ENCODE results near the gene APOBEC3B. TPM values are rescaled to one million over a fixed set of nuclear protein-coding genes. Genes with fewer than 3 reads are reported as not detected.
"Not testable (repeated sequence)": the region's sequence is repeated elsewhere in the genome, so short reads cannot be mapped to it uniquely, and the experiment has no call there.

Gene APOBEC3B
- total RNA-seq, 2 experiments from 2014 or later, result not detected

DNA sequence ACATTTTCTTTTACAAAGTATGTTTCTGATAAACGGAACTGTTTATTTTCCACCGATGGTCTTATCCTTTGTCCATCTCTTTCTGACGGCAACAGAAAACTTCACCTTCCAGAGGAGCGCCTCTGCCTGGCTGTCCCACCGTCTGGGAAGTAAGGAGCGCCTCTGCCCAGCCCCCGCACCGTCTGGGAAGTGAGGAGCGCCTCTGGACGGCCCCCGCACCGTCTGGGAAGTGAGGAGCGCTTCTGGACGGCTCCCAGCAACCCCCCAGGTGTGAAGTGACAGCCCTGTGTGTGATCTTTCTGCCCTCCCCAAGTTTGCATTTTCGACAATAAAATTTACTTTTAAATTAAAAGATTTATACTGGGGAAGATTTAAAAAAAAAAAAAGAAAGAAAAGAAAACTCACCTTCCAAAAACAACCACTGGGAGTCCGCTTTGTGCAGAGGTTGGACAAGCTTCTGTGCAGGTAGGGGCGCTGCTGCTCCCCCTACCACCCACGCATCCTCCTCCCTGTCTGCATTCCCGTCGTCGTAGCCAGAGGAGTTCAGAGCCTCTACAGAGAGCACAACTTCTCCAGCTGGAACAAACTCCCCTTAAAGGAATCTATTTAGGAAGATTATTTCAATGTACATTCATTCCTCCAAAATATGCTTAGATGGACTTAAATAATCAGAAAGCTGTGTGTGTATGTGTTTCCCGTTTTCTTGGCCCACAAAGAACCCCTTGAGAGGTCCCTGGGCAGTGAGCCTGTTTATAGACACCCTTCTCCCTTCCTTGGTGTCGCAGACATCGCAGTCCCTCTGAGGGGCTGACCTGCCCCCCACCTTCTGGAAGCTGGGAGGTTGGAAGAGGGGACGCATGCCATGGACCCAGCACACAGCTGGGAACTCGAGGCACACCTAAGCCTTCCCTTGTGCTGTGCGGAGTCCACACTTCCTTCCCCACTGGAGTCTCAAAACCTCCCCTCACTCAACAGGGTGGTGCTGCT lies 849 bp upstream of the APOBEC3B start:
- Histone ChIP-seq H3K4me3 (ENCODE audit: low read length) (peak overlapping the region; percentile 45), H3K9me3 (ENCODE audit: control insufficient read depth in 1 of 2, insufficient read depth in 1 of 2, low read length in 2 of 2) (peaks cover 0 to 18% of the 10 kb centered on the region in 2 experiments), H3K27me3 (ENCODE audit: control insufficient read depth in 1 of 2, insufficient read depth in 2 of 2, low read length in 2 of 2) (no peaks in the 10 kb centered on the region), H3K4me1 (ENCODE audit: insufficient read depth, low read length) (peaks cover 52% of the 10 kb centered on the region), H3K36me3 (ENCODE audit: insufficient read depth, low read length) (no peaks in the 10 kb centered on the region), H3K27ac (ENCODE audit: low read depth in 1 of 2, low read length in 2 of 2) (no peak overlapping the region)
- TF ChIP-seq, protein P1, sequence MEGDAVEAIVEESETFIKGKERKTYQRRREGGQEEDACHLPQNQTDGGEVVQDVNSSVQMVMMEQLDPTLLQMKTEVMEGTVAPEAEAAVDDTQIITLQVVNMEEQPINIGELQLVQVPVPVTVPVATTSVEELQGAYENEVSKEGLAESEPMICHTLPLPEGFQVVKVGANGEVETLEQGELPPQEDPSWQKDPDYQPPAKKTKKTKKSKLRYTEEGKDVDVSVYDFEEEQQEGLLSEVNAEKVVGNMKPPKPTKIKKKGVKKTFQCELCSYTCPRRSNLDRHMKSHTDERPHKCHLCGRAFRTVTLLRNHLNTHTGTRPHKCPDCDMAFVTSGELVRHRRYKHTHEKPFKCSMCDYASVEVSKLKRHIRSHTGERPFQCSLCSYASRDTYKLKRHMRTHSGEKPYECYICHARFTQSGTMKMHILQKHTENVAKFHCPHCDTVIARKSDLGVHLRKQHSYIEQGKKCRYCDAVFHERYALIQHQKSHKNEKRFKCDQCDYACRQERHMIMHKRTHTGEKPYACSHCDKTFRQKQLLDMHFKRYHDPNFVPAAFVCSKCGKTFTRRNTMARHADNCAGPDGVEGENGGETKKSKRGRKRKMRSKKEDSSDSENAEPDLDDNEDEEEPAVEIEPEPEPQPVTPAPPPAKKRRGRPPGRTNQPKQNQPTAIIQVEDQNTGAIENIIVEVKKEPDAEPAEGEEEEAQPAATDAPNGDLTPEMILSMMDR (IDR thresholded peaks at IDR 0.05), result peak; percentile 30
- DNase-seq (peak in 4 of 14 experiments; percentile 13 to 59 (median 30)), ATAC-seq (ENCODE audit: poor library complexity) (peak; percentile 2)
- intact Hi-C loops (cut with DNase I, micrococcal nuclease), result loop anchor here in 1 of 2 experiments (5.0 kb wide), 1 partner anchor 109 kb away; the partner anchor contains the start of gene CBX6
- CTCF ChIA-PET, result interaction anchor here (1.4 kb wide), 1 partner anchor 22 kb away, joined by 5 read pairs; no protein-coding TSS in a partner anchor
- Mint-ChIP-seq H3K27me3 (no peaks in the 10 kb centered on the region), H3K4me3 (peak overlapping the region; percentile 88), H3K36me3 (ENCODE audit: low read depth) (no peaks in the 10 kb centered on the region), H3K9me3 (no peaks in the 10 kb centered on the region), H3K4me1 (ENCODE audit: low read depth) (peaks cover 26% of the 10 kb centered on the region), H3K27ac (peak overlapping the region; percentile 64)
- POLR2A ChIA-PET, result interaction anchor here (1.1 kb wide), 1 partner anchor 110 kb away, joined by 3 read pairs; the partner anchor contains the start of gene CBX6

- H3K27me3 Mint-ChIP-seq, result no peaks in the 10 kb centered on the region
- H3K4me1 Mint-ChIP-seq (ENCODE audit: low read depth), result peaks cover 32% of the 10 kb centered on the region
- intact Hi-C loops (cut with DNase I, micrococcal nuclease), result loop anchor here in 1 of 2 experiments (5.0 kb wide), 1 partner anchor 112 kb away; the partner anchor contains the start of gene CBX6
- ATAC-seq (ENCODE audit: poor library complexity), result no peak
- ChIA-PET POLR2A (interaction anchor here (0.6 kb wide), 1 partner anchor 31 kb away, joined by 3 read pairs; no protein-coding TSS in a partner anchor), CTCF (interaction anchor here (1.1 to 1.6 kb wide), 2 partner anchors 10 to 19 kb away, joined by 4 to 5 read pairs; no protein-coding TSS in a partner anchor)
- peaks cover 0 to 18% of the 10 kb centered on the region in 2 experiments for H3K9me3 ChIP-seq (ENCODE audit: control insufficient read depth in 1 of 2, insufficient read depth in 1 of 2, low read length in 2 of 2)
- peaks cover 82% of the 10 kb centered on the region for H3K4me1 ChIP-seq (ENCODE audit: insufficient read depth, low read length)
- H3K27me3 ChIP-seq (ENCODE audit: control insufficient read depth in 1 of 2, insufficient read depth in 2 of 2, low read length in 2 of 2), result no peaks in the 10 kb centered on the region
- H3K36me3 Mint-ChIP-seq (ENCODE audit: low read depth), result no peaks in the 10 kb centered on the region
- no peak for DNase-seq
- TF ChIP-seq, protein P1 (IDR thresholded peaks at IDR 0.05), result no peak
- H3K27ac Mint-ChIP-seq, result no peak overlapping the region
- H3K4me3 ChIP-seq (ENCODE audit: low read length), result no peak overlapping the region
- peak overlapping the region in 1 of 2 donors; percentile 24 for H3K27ac ChIP-seq (ENCODE audit: low read depth in 1 of 2, low read length in 2 of 2)
- H3K4me3 Mint-ChIP-seq, result no peak overlapping the region
- H3K36me3 ChIP-seq (ENCODE audit: insufficient read depth, low read length), result no peaks in the 10 kb centered on the region
- no peaks in the 10 kb centered on the region for H3K9me3 Mint-ChIP-seq
Observed at GRCh38 chr22:38984224-38984623, 2.1 kb downstream of the APOBEC3B start.

DNA sequence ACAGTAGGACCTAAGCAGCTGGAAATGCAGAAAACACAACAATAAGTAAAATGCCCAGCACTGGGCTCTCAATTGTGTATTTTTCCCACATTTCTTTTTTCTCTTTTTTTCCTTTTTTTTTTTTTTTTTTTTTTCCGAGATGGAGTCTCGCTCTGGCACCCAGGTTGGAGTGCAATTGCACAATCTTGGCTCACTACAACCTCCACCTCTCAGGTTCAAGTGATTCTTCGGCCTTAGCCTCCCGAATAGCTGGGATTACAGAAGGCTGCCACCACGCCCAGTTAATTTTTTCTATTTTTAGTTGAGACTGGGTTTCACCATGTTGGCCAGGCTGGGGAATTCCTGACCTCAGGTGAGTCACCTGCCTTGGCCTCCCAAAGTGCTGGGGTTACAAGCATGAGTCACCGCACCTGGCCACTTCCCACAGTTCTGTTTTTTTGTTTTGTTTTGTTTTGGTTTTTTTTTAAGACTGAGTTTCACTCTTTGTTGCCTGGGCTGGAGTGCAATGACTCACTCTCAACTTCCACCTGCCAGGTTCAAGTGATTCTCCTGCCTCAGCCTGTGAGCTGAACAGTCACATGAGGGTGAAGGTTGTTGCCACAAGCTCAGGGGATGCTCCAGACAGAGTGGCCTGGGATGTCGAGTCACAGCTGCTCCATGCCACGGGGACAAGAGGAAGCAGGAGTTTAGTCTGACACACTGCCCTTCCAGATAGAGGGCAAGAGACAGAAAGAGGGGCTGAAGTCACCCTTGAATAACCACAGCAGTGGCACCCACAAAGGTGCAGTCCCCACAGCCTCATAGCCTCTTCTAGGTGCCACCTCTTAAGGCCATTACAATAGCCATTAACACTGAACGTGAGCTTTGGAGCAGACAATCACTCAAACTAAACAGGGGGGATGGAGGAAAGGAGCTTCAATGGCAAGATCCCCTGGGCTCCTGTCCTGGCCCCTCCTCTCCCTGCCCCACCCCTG lies 2.9 kb downstream of the APOBEC3B start:
- ATAC-seq (ENCODE audit: poor library complexity) (peak; percentile 81), DNase-seq (peak; percentile 27 to 97 (median 70))
- not testable (repeated sequence) for H3K27me3 ChIP-seq (ENCODE audit: control insufficient read depth in 1 of 2, insufficient read depth in 2 of 2, low read length in 2 of 2); H3K36me3 Mint-ChIP-seq (ENCODE audit: low read depth); H3K27me3 Mint-ChIP-seq; H3K4me3 ChIP-seq (ENCODE audit: low read length); H3K9me3 Mint-ChIP-seq; H3K36me3 ChIP-seq (ENCODE audit: insufficient read depth, low read length)
- POLR2A ChIA-PET, result interaction anchor here (0.6 to 1.1 kb wide), 3 partner anchors 30 to 115 kb away, joined by 3 read pairs; partner anchors contain the start of gene CBX6
- peak overlapping the region; percentile 69 for H3K27ac Mint-ChIP-seq
- CTCF ChIA-PET, result interaction anchor here (1.1 to 1.6 kb wide), 2 partner anchors 11 to 18 kb away, joined by 4 to 5 read pairs; no protein-coding TSS in a partner anchor
- intact Hi-C loops (cut with DNase I, micrococcal nuclease), result loop anchor here in 1 of 2 experiments (5.0 kb wide), 1 partner anchor 113 kb away; the partner anchor contains the start of gene CBX6
- H3K4me3 Mint-ChIP-seq, result peak overlapping the region; percentile 4
- peak overlapping the region in 1 of 2 donors; percentile 24 for H3K27ac ChIP-seq (ENCODE audit: low read depth in 1 of 2, low read length in 2 of 2)
- peaks cover 39% of the 10 kb centered on the region for H3K4me1 Mint-ChIP-seq (ENCODE audit: low read depth)
- peaks cover 0 to 18% of the 10 kb centered on the region in 2 experiments for H3K9me3 ChIP-seq (ENCODE audit: control insufficient read depth in 1 of 2, insufficient read depth in 1 of 2, low read length in 2 of 2)
- peaks cover 90% of the 10 kb centered on the region for H3K4me1 ChIP-seq (ENCODE audit: insufficient read depth, low read length)

All from CD4-positive, alpha-beta T cell (primary cell).